Testis (tissue), 3 donors: ENCODE results near the gene MSL3. TPM values are rescaled to one million over a fixed set of nuclear protein-coding genes. Genes with fewer than 3 reads are reported as not detected.

Experiments
- DNase-seq: peaks from one replicate; pipeline ENCODE4 v3.0.0-alpha.2; 2019
- H3K27ac ChIP-seq, 2 donors: fragments of 200-600 bp; sonication (generic); one replicate each; pipeline ENCODE4 v1.5.1; 2019
- H3K27me3 ChIP-seq: fragments of 200-600 bp; sonication (generic); one replicate; pipeline ENCODE4 v1.5.1; 2019
- H3K36me3 ChIP-seq: fragments of 200-600 bp; sonication (generic); one replicate; pipeline ENCODE4 v1.5.1; 2017; ENCODE audit warnings: low read depth; ENCODE audit errors: missing control alignments
- H3K4me1 ChIP-seq: fragments of 200-600 bp; sonication (generic); one replicate; pipeline ENCODE4 v1.5.1; 2019
- H3K4me3 ChIP-seq, 2 donors: fragments of 200-600 bp; sonication (generic); one replicate each; pipeline ENCODE4 v1.5.1; 2017 to 2019
- H3K9me3 ChIP-seq: fragments of 200-600 bp; sonication (generic); one replicate; pipeline ENCODE4 v1.5.1; 2017
- POLR2A ChIP-seq: fragments of 450-650 bp; IDR thresholded peaks from one replicate; pipeline ENCODE4 v1.6.1; 2017; ENCODE audit warnings: antibody characterized with exemption, mild to moderate bottlenecking, moderate library complexity
- WGBS, 2 donors: methylation state at CpG; one replicate each; pipeline ENCODE4 v1.1.5; 2018; 5-methylcytosine and 5-hydroxymethylcytosine counted together
- intact Hi-C: fragments of 100-400 bp; cut with DNase I; formaldehyde crosslinking; loops from one replicate; pipeline ENCODE4 v1.15.1; 2023; ENCODE audit warnings: low total_unique reads
- polyA plus RNA-seq: library from polyadenylated mRNA; stranded (reverse); fragments of 350-450 nt; fragmentation: Illumina TruSeq; extraction: RNeasy Lipid Tissue Mini Kit (QIAGEN cat#74804); gene quantifications from one replicate; pipeline ENCODE4 v1.2.3, GENCODE V29; 2014; ENCODE audit warnings: low read depth, low replicate concordance; ENCODE audit not compliant: insufficient read depth
- total RNA-seq, 2 donors: library from RNA; depleted of rRNA; stranded (reverse); fragments of >200 nt; gene quantifications; one replicate each; pipeline ENCODE4 v1.2.3, GENCODE V29; 2016
- TF ChIP-seq, protein P1 (sequence below), 3 experiments: fragments of 450-650 bp in 2 of 3; fragments of 200-600 bp in 1 of 3; sonication (generic) in 1 of 3; IDR thresholded peaks; one replicate each; pipeline ENCODE4 v1.5.1; 2016 to 2019; ENCODE audit warnings: antibody characterized with exemption in 3 of 3, mild to moderate bottlenecking in 2 of 3, moderate library complexity in 1 of 3

MSL3 gene
- total and polyA plus RNA-seq, 3 donors from 2014 or later: 34.5 to 49.9 (median 47.6) TPM

DNA sequence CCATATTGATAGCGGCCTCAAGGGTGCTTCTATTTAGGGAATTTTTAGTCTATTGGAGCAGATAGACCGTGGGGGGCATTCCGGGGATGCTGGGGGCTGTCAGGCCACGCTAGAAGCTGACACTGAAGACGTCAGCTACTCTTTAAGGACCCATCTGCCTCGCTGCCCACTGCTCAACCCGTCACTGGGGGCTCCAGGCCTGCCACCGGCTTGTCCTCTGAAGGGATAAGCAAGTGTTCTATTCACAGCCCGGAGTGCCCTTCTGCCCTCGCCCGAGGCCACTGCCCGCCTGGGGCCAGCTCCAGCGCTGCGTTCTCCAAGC lies 679 bp upstream of the MSL3 start:
- Histone ChIP-seq H3K9me3 (no peaks in the 10 kb centered on the region), H3K4me1 (no peaks in the 10 kb centered on the region), H3K27me3 (no peaks in the 10 kb centered on the region), H3K4me3 (peak overlapping the region; percentile 59 to 71), H3K27ac (peak overlapping the region; percentile 70 to 93), H3K36me3 (no peaks in the 10 kb centered on the region)
- 5 to 13% methylated on average over 3 to 14 of the region's 14 CpGs for WGBS, 2 donors
- TF ChIP-seq, protein P1, sequence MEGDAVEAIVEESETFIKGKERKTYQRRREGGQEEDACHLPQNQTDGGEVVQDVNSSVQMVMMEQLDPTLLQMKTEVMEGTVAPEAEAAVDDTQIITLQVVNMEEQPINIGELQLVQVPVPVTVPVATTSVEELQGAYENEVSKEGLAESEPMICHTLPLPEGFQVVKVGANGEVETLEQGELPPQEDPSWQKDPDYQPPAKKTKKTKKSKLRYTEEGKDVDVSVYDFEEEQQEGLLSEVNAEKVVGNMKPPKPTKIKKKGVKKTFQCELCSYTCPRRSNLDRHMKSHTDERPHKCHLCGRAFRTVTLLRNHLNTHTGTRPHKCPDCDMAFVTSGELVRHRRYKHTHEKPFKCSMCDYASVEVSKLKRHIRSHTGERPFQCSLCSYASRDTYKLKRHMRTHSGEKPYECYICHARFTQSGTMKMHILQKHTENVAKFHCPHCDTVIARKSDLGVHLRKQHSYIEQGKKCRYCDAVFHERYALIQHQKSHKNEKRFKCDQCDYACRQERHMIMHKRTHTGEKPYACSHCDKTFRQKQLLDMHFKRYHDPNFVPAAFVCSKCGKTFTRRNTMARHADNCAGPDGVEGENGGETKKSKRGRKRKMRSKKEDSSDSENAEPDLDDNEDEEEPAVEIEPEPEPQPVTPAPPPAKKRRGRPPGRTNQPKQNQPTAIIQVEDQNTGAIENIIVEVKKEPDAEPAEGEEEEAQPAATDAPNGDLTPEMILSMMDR (IDR thresholded peaks at IDR 0.05): no peak
- TF ChIP-seq POLR2A: no peak
- intact Hi-C loops: no loop called here
- no peak for DNase-seq

DNA sequence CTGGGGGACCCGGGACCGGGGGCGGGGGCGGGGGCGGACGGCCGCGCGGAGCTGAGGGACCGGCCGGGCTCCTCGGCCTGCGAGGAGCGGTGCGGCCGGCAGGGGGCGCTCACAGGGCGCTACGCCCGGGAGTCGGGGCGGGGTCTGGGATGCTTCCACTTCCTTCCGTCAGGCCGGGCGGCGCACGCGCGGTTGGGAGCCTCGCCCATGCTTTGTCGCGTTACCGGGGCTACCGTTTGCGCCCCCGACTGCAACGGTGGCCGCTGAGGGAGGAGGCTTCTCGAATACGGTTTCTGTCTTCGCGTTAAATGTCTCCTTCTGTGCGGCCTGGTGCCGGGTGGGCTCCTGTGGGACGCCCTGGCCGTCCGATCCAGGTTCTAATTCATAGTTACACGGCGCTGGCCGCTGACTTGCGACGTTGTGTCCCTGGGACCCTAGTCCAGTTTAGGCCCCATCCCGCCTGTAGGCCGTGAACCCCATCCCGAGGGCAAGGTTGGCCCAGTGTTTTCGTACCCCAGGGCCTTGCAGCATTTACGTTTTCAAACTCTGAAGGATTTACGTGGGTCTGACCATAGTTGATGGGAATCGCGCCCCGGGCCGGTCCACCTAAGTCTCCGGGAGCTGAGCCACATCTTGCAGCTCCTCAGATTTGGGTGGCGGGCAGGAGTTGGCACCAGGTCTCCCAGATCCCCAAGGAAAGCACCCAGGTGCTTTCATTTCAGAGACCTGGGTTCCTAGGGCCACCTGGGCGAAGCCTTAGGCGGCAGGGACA lies 549 bp downstream of the MSL3 start:
- H3K36me3 ChIP-seq: no peaks in the 10 kb centered on the region
- H3K4me3 ChIP-seq: peak overlapping the region; percentile 59 to 71
- no peaks in the 10 kb centered on the region for H3K9me3 ChIP-seq
- no peaks in the 10 kb centered on the region for H3K4me1 ChIP-seq
- peak overlapping the region; percentile 55 to 93 for H3K27ac ChIP-seq
- intact Hi-C loops: no loop called here
- TF ChIP-seq, protein P1 (IDR thresholded peaks at IDR 0.05): peak in 2 of 3 experiments; percentile 70 to 71
- no peak for TF ChIP-seq POLR2A
- peak; percentile 84 for DNase-seq
- no peaks in the 10 kb centered on the region for H3K27me3 ChIP-seq
- 0% methylated on average over 14 of the region's 66 CpGs; no CpG with 5 or more reads in 1 of the 2 donors for WGBS, 2 donors

DNA sequence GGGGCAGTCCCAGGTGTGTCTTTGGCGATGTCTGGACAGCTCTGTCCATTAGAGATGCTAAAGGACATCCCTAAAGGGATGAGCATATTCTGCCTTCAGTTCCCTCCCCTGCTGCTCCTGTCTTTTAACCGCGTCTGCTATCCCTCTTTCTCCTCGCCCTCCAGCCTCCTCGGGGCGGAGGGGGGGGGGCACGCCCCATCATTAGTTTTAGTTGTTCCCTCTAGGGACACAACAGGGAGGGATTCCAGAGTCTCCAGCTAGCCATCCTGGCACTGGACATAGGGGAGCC lies 1.1 kb downstream of the MSL3 start:
- H3K36me3 ChIP-seq: no peaks in the 10 kb centered on the region
- 0% methylated on average over 7 of the region's 7 CpGs for WGBS, 2 donors
- no peaks in the 10 kb centered on the region for H3K27me3 ChIP-seq
- no peak for DNase-seq
- no peaks in the 10 kb centered on the region for H3K9me3 ChIP-seq
- H3K27ac ChIP-seq: peak overlapping the region; percentile 55 to 93
- no peaks in the 10 kb centered on the region for H3K4me1 ChIP-seq
- peak overlapping the region; percentile 59 to 71 for H3K4me3 ChIP-seq
- intact Hi-C loops: no loop called here
- TF ChIP-seq, protein P1 (IDR thresholded peaks at IDR 0.05): no peak
- no peak for TF ChIP-seq POLR2A

DNA sequence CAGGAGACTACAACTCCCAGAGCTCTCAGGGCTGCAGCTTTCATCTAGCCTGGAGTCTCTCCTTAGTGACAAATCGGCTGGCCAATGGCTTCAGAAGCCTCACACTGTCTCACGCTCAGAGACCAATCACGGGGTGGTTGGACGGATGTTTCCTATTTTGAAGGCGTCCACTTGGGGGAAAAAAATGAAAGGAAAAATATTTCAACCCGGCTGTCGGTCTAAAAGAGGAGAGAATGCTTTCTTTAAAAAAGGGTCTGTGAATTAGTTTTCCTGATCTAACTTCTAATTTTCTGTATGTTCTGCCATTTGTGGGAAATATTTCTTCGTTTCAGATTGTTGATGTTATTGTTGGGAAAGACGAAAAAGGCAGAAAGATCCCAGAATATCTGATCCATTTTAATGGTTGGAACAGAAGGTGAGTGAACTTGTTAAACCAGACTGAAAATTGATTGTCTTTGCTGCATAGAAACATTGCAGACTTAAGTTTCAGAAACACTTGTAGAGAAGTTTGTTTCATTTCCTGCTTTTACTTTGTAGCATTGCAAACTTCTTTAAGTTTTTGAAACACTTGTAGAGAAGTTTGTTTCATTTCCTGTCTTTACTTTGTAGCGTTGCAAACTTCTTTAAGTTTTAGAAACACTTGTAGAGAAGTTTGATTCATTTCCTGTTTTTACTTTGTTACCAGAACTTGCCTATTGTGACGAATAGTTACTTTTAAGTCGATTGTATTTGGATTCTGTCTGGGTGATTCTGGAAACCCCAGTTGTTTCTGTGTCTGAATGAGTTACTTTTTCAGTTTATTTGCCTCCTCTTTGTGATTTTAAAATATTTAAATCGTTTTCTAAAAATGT lies 1.6 kb downstream of the MSL3 start:
- intact Hi-C loops: no loop called here
- Histone ChIP-seq H3K9me3 (no peaks in the 10 kb centered on the region), H3K36me3 (no peaks in the 10 kb centered on the region), H3K4me1 (no peaks in the 10 kb centered on the region), H3K4me3 (peak overlapping the region; percentile 59 to 71), H3K27me3 (no peaks in the 10 kb centered on the region), H3K27ac (peak overlapping the region in 1 of 2 donors; percentile 53)
- 1% methylated on average over 12 to 13 of the region's 13 CpGs for WGBS, 2 donors
- TF ChIP-seq POLR2A: no peak
- TF ChIP-seq, protein P1 (IDR thresholded peaks at IDR 0.05): peak in 1 of 3 experiments; percentile 23
- peak; percentile 93 for DNase-seq
